GM19351 (cell line): ENCODE measurements around the gene HTR6.

Experiments
- ATAC-seq: cut with Tn5 transposase; IDR thresholded peaks from one replicate; pipeline ENCODE4 v1.9.1; 2021; ENCODE audit warnings: mild to moderate bottlenecking, moderate library complexity; ENCODE audit not compliant: unreplicated experiment

The HTR6 gene

GRCh38 chr1:19656134-19656779 lies 8.4 kb upstream of the HTR6 start:
- no peak for ATAC-seq

- ATAC-seq: no peak
Observed at GRCh38 chr1:19656780-19657466, 7.8 kb upstream of the HTR6 start.

- no peak for ATAC-seq
Observed at GRCh38 chr1:19657511-19657910, 7.2 kb upstream of the HTR6 start.

- no peak for ATAC-seq
Observed at GRCh38 chr1:19658186-19658585, 6.5 kb upstream of the HTR6 start.

- ATAC-seq: no peak
Observed at GRCh38 chr1:19661721-19662228, 2.9 kb upstream of the HTR6 start.

GRCh38 chr1:19662313-19662712 lies 2.4 kb upstream of the HTR6 start:
- ATAC-seq: no peak

GRCh38 chr1:19665186-19665495 lies 466 bp downstream of the HTR6 start:
- no peak for ATAC-seq

GRCh38 chr1:19665496-19666465 lies 1.1 kb downstream of the HTR6 start:
- ATAC-seq: no peak

- ATAC-seq: no peak
Observed at GRCh38 chr1:19668888-19669287, 4.2 kb downstream of the HTR6 start.

- ATAC-seq: no peak
Observed at GRCh38 chr1:19670787-19671186, 6.1 kb downstream of the HTR6 start.

- ATAC-seq: no peak
Observed at GRCh38 chr1:19672237-19672636, 7.6 kb downstream of the HTR6 start.

GRCh38 chr1:19675797-19676196 lies 11.1 kb downstream of the HTR6 start:
- no peak for ATAC-seq

GRCh38 chr1:19676438-19676922 lies 11.8 kb downstream of the HTR6 start:
- no peak for ATAC-seq

- no peak for ATAC-seq
Observed at GRCh38 chr1:19678493-19678892, 13.8 kb downstream of the HTR6 start.

GRCh38 chr1:19678931-19679453 lies 14.3 kb downstream of the HTR6 start:
- no peak for ATAC-seq

- no peak for ATAC-seq
Observed at GRCh38 chr1:19679691-19680090, 15.0 kb downstream of the HTR6 start.

GRCh38 chr1:19680644-19681043 lies 16.0 kb downstream of the HTR6 start:
- ATAC-seq: no peak

- ATAC-seq: no peak
Observed at GRCh38 chr1:19682257-19682656, 17.6 kb downstream of the HTR6 start.

- no peak for ATAC-seq
Observed at GRCh38 chr1:19682901-19683300, 18.2 kb downstream of the HTR6 start.

- ATAC-seq: no peak
Observed at GRCh38 chr1:19683351-19683750, 18.7 kb downstream of the HTR6 start.

GRCh38 chr1:19684677-19685076 lies 20.0 kb downstream of the HTR6 start:
- no peak for ATAC-seq
